Neural progenitor cell (in vitro differentiated cells): ENCODE data around the gene PLEKHJ1. TPM values are rescaled to one million over a fixed set of nuclear protein-coding genes. Genes with fewer than 3 reads are reported as not detected.

Experiments used
- DNase-seq: peaks from one replicate; pipeline ENCODE4 v3.0.0-alpha.2; 2016; ENCODE audit warnings: low spot score
- H2AFZ ChIP-seq: fragments of 200-600 bp; sonication (generic); replicated peaks from 2 replicates; pipeline ENCODE4 v1.6.1; 2016; ENCODE audit warnings: antibody characterized with exemption
- H3F3A ChIP-seq: fragments of 200-600 bp; sonication (generic); 2 replicates; pipeline ENCODE4 v1.6.1; 2016; ENCODE audit warnings: antibody characterized with exemption, low read depth
- H3K27ac ChIP-seq: fragments of 200-600 bp; sonication (generic); 2 replicates; pipeline ENCODE4 v1.5.1; 2016; ENCODE audit warnings: mild to moderate bottlenecking
- H3K27me3 ChIP-seq: fragments of 200-600 bp; sonication (generic); 2 replicates; pipeline ENCODE4 v1.6.1; 2016; ENCODE audit warnings: mild to moderate bottlenecking, moderate library complexity
- H3K36me3 ChIP-seq: fragments of 200-600 bp; sonication (generic); 2 replicates; pipeline ENCODE4 v1.5.1; 2016
- H3K4me1 ChIP-seq: fragments of 200-600 bp; sonication (generic); 2 replicates; pipeline ENCODE4 v1.6.1; 2016; ENCODE audit warnings: mixed run types
- H3K4me2 ChIP-seq: fragments of 200-600 bp; sonication (generic); 2 replicates; pipeline ENCODE4 v1.6.1; 2016
- H3K4me3 ChIP-seq: fragments of 200-600 bp; sonication (generic); 2 replicates; pipeline ENCODE4 v1.5.1; 2016
- H3K79me2 ChIP-seq: fragments of 200-600 bp; sonication (generic); 2 replicates; pipeline ENCODE4 v1.6.1; 2016; ENCODE audit warnings: low read depth
- H3K9ac ChIP-seq: fragments of 200-600 bp; sonication (generic); 2 replicates; pipeline ENCODE4 v1.6.1; 2016
- H3K9me3 ChIP-seq: fragments of 200-600 bp; sonication (generic); 2 replicates; pipeline ENCODE4 v1.5.1; 2016; ENCODE audit warnings: low read depth
- H4K20me1 ChIP-seq: fragments of 200-600 bp; sonication (generic); 2 replicates; pipeline ENCODE4 v1.6.1; 2016; ENCODE audit warnings: low read depth
- H3K27ac Mint-ChIP-seq: 3 replicates; pipeline ENCODE4 v1.8.0; 2021; ENCODE audit warnings: mixed read lengths
- H3K27me3 Mint-ChIP-seq: 2 replicates; pipeline ENCODE4 v1.8.0; 2022; ENCODE audit warnings: low read depth, mild to moderate bottlenecking, inconsistent platforms, moderate library complexity, mixed read lengths; ENCODE audit not compliant: insufficient read depth
- H3K36me3 Mint-ChIP-seq: 3 replicates; pipeline ENCODE4 v1.8.0; 2021; ENCODE audit warnings: mixed read lengths
- H3K4me1 Mint-ChIP-seq: 3 replicates; pipeline ENCODE4 v1.8.0; 2021; ENCODE audit warnings: mixed read lengths
- H3K4me3 Mint-ChIP-seq: 3 replicates; pipeline ENCODE4 v1.8.0; 2021; ENCODE audit warnings: mild to moderate bottlenecking, moderate library complexity, mixed read lengths
- H3K9me3 Mint-ChIP-seq: 3 replicates; pipeline ENCODE4 v1.8.0; 2020; ENCODE audit warnings: mixed read lengths
- EZH2 ChIP-seq: fragments of 200-600 bp; sonication (generic); IDR thresholded peaks from 2 replicates; pipeline ENCODE4 v1.6.1; 2017; ENCODE audit warnings: antibody characterized with exemption, mild to moderate bottlenecking, moderate library complexity
- EZH2phosphoT487 ChIP-seq: fragments of 200-600 bp; sonication (generic); IDR thresholded peaks from 2 replicates; pipeline ENCODE4 v1.6.1; 2017; ENCODE audit warnings: antibody characterized with exemption
- microRNA counts: library from miRNA; unstranded; fragments of <30 nt; microRNA quantifications from one replicate; lab custom pipeline; 2016
- microRNA-seq: library from miRNA; unstranded; fragments of <30 nt; microRNA quantifications from one replicate; pipeline ENCODE4, GENCODE V29; 2016
- small RNA-seq: library from RNA; depleted of rRNA; stranded (forward); fragments of <200 nt; gene quantifications from one replicate; pipeline ENCODE3, GENCODE V24; 2015
- total RNA-seq: library from RNA; depleted of rRNA; stranded (reverse); fragments of >200 nt; gene quantifications from 2 replicates; pipeline ENCODE4 v1.2.3, GENCODE V29; 2015; ENCODE audit warnings: low replicate concordance
- TF ChIP-seq, protein P1 (sequence below): fragments of 200-600 bp; sonication (generic); IDR thresholded peaks from 2 replicates; pipeline ENCODE4 v1.5.1; 2017; ENCODE audit warnings: antibody characterized with exemption, mild to moderate bottlenecking

The PLEKHJ1 gene
- total RNA-seq, 1 donor from 2014 or later = 77.6 TPM

DNA sequence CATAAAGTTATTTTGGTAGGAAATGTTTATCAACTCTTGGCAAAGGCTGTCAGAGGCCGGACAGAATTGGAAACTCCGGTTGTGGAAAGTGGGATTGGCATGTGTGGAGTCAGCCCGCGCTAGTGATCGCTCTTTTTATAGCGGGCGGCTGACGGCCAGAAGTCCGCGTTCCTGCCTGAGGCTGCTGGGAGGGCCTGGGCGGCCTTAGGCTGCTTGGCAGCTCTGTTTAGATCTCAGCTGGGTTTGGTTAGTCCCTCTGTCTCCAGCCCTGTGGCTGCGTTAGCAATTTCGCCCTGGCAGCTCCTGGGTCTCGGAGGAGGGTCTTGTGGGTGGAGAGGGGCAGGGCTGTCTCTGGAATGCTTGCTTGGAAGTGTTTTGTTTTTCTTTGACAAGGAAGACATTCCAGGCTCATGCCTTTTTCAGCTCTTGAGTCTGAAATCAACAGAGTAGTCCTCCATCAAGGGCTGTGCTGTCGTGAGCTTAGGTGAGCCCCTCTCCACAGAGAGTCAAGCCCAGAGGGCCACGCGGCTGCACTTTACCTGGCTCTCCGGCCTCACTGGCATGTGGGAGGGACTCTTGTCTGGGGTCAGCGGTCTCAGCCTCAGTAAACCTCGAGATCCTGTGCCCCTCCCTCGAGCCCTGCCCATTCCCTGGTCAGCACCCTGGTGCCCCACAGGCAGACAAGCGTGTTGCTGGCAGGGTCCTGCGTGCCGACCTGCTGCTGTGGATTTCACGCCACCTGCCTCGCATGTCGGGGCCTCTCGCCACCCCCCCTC, 49.9 kb downstream of the PLEKHJ1 start:
- Histone ChIP-seq H3F3A (no peaks in the 10 kb centered on the region), H3K9ac (no peak overlapping the region), H3K36me3 (no peaks in the 10 kb centered on the region), H3K9me3 (no peaks in the 10 kb centered on the region), H4K20me1 (peaks cover 67% of the 10 kb centered on the region), H3K79me2 (peaks cover 46% of the 10 kb centered on the region), H3K4me3 (no peak overlapping the region), H3K27ac (no peak overlapping the region), H3K4me2 (no peak overlapping the region), H3K27me3 (no peaks in the 10 kb centered on the region), H2AFZ (no peak overlapping the region), H3K4me1 (no peaks in the 10 kb centered on the region)
- peaks cover 12% of the 10 kb centered on the region for H3K36me3 Mint-ChIP-seq
- TF ChIP-seq EZH2phosphoT487 (no peak), EZH2 (no peak)
- TF ChIP-seq, protein P1, sequence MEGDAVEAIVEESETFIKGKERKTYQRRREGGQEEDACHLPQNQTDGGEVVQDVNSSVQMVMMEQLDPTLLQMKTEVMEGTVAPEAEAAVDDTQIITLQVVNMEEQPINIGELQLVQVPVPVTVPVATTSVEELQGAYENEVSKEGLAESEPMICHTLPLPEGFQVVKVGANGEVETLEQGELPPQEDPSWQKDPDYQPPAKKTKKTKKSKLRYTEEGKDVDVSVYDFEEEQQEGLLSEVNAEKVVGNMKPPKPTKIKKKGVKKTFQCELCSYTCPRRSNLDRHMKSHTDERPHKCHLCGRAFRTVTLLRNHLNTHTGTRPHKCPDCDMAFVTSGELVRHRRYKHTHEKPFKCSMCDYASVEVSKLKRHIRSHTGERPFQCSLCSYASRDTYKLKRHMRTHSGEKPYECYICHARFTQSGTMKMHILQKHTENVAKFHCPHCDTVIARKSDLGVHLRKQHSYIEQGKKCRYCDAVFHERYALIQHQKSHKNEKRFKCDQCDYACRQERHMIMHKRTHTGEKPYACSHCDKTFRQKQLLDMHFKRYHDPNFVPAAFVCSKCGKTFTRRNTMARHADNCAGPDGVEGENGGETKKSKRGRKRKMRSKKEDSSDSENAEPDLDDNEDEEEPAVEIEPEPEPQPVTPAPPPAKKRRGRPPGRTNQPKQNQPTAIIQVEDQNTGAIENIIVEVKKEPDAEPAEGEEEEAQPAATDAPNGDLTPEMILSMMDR = no peak
- H3K27ac Mint-ChIP-seq = peak overlapping the region; percentile 22
- no peaks in the 10 kb centered on the region for H3K9me3 Mint-ChIP-seq
- H3K4me1 Mint-ChIP-seq = peaks cover 3% of the 10 kb centered on the region
- peaks cover 11% of the 10 kb centered on the region for H3K27me3 Mint-ChIP-seq
- no peak overlapping the region for H3K4me3 Mint-ChIP-seq
- DNase-seq = peak; percentile 39

GRCh38 chr19:2185734-2186070, 50.4 kb downstream of the PLEKHJ1 start:
- Histone ChIP-seq H3K4me1 (no peaks in the 10 kb centered on the region), H3K79me2 (peaks cover 52% of the 10 kb centered on the region), H3K9me3 (no peaks in the 10 kb centered on the region), H3F3A (no peaks in the 10 kb centered on the region), H3K9ac (no peak overlapping the region), H3K4me2 (no peak overlapping the region), H3K36me3 (no peaks in the 10 kb centered on the region), H3K27ac (no peak overlapping the region), H2AFZ (no peak overlapping the region), H3K4me3 (no peak overlapping the region), H3K27me3 (no peaks in the 10 kb centered on the region), H4K20me1 (peaks cover 73% of the 10 kb centered on the region)
- H3K36me3 Mint-ChIP-seq = peaks cover 12% of the 10 kb centered on the region
- H3K9me3 Mint-ChIP-seq = no peaks in the 10 kb centered on the region
- H3K27me3 Mint-ChIP-seq = peaks cover 11% of the 10 kb centered on the region
- H3K4me3 Mint-ChIP-seq = no peak overlapping the region
- DNase-seq = no peak
- peak overlapping the region; percentile 22 for H3K27ac Mint-ChIP-seq
- peaks cover 5% of the 10 kb centered on the region for H3K4me1 Mint-ChIP-seq
- TF ChIP-seq, protein P1 = no peak

- H3K27me3 ChIP-seq = no peaks in the 10 kb centered on the region
- no peaks in the 10 kb centered on the region for H3K4me1 ChIP-seq
- no peak for DNase-seq
- Mint-ChIP-seq H3K4me3 (no peak overlapping the region), H3K36me3 (peaks cover 14% of the 10 kb centered on the region), H3K9me3 (no peaks in the 10 kb centered on the region), H3K27me3 (peaks cover 11% of the 10 kb centered on the region), H3K4me1 (peaks cover 7% of the 10 kb centered on the region), H3K27ac (peak overlapping the region; percentile 79)
- H3K79me2 ChIP-seq = peaks cover 64% of the 10 kb centered on the region
- TF ChIP-seq EZH2 (no peak), EZH2phosphoT487 (no peak)
- TF ChIP-seq, protein P1 = no peak
- no peak overlapping the region for H3K4me2 ChIP-seq
- no peak overlapping the region for H2AFZ ChIP-seq
- H3F3A ChIP-seq = no peaks in the 10 kb centered on the region
- H3K27ac ChIP-seq = no peak overlapping the region
- H3K9ac ChIP-seq = no peak overlapping the region
- H4K20me1 ChIP-seq = peaks cover 80% of the 10 kb centered on the region
- no peaks in the 10 kb centered on the region for H3K9me3 ChIP-seq
- no peaks in the 10 kb centered on the region for H3K36me3 ChIP-seq
- no peak overlapping the region for H3K4me3 ChIP-seq
Measured at GRCh38 chr19:2184422-2184975, 51.6 kb downstream of the PLEKHJ1 start.

MicroRNAs within 50 kb of the gene (microRNA counts, 767-probe panel; counts per million panel counts)
- microRNA hsa-miR-1227 (lab: Ali Mortazavi, UCI) = 460 counts per million, percentile 90 among the panel's probes with 10 or more counts

Small RNA genes lying within 50 kb of the gene (microRNA-seq; reads per million reads assigned to microRNA genes)
- gene MIR1227 (4.5 reads per million, percentile 23 among the genes with 10 or more reads in this experiment), gene MIR4321 (not detected)

Small RNA genes lying within 50 kb of the gene (small RNA-seq; reads per million reads assigned to genes)
- not detected for gene MIR1227

Other genes starting within 250 kb of the PLEKHJ1 start
- 48.8 and 148 TPM in 2 replicates for gene BTBD2, start 220.6 kb downstream of the PLEKHJ1 start, total RNA-seq
- 46.0 and 106 TPM in 2 replicates for gene MKNK2, start 185.1 kb downstream of the PLEKHJ1 start, total RNA-seq
- gene MOB3A, start 140.0 kb downstream of the PLEKHJ1 start, total RNA-seq = 6.0 and 15.9 TPM in 2 replicates
- gene IZUMO4, start 139.4 kb downstream of the PLEKHJ1 start, total RNA-seq = 3.7 TPM in 1 of 2 replicates, not detected in the other
- gene AP3D1, start 84.8 kb downstream of the PLEKHJ1 start, total RNA-seq = 50.9 and 93.7 TPM in 2 replicates
- gene DOT1L, start 72.4 kb downstream of the PLEKHJ1 start, total RNA-seq = 8.9 and 21.1 TPM in 2 replicates
- gene SF3A2, start 495 bp upstream of the PLEKHJ1 start, total RNA-seq = 14.4 and 50.7 TPM in 2 replicates
- gene AMH, start 13.0 kb upstream of the PLEKHJ1 start, total RNA-seq = 3.5 and 22.4 TPM in 2 replicates
- 0.12 TPM in 1 of 2 replicates, not detected in the other for gene JSRP1, start 20.1 kb upstream of the PLEKHJ1 start, total RNA-seq
- not detected in 2 replicates for gene PEAK3, start 45.8 kb upstream of the PLEKHJ1 start, total RNA-seq
- 1.5 TPM in 1 of 2 replicates, not detected in the other for gene LINGO3, start 71.8 kb upstream of the PLEKHJ1 start, total RNA-seq
- 183 and 317 TPM in 2 replicates for gene LSM7, start 92.3 kb upstream of the PLEKHJ1 start, total RNA-seq
- 20.7 and 90.9 TPM in 2 replicates for gene SPPL2B, start 92.4 kb upstream of the PLEKHJ1 start, total RNA-seq
- 0.40 TPM in 1 of 2 replicates, not detected in the other for gene TMPRSS9, start 123.9 kb upstream of the PLEKHJ1 start, total RNA-seq
- 22.3 and 37.9 TPM in 2 replicates for gene TIMM13, start 191.3 kb upstream of the PLEKHJ1 start, total RNA-seq
- 78.0 and 246 TPM in 2 replicates for gene LMNB2, start 220.6 kb upstream of the PLEKHJ1 start, total RNA-seq
- 3.9 and 6.2 TPM in 2 replicates for gene GADD45B, start 239.8 kb upstream of the PLEKHJ1 start, total RNA-seq